Nephron (organoid): ENCODE results near the gene SIX1.

Experiments
- H3K27ac Mint-ChIP-seq, 3 experiments: 2 replicates each; pipeline ENCODE4 v1.8.0; 2020; ENCODE audit warnings: mixed read lengths in 3 of 3, mild to moderate bottlenecking in 2 of 3, moderate library complexity in 1 of 3
- H3K27me3 Mint-ChIP-seq: 2 replicates; pipeline ENCODE4 v1.8.0; 2021; ENCODE audit warnings: low read depth, mild to moderate bottlenecking, moderate library complexity, mixed read lengths
- H3K36me3 Mint-ChIP-seq: 2 replicates; pipeline ENCODE4 v1.8.0; 2020; ENCODE audit warnings: low read depth, mixed read lengths
- H3K4me1 Mint-ChIP-seq: 2 replicates; pipeline ENCODE4 v1.8.0; 2020; ENCODE audit warnings: mixed read lengths
- H3K4me3 Mint-ChIP-seq, 3 experiments: 2 replicates each; pipeline ENCODE4 v1.8.0; 2020; ENCODE audit warnings: mild to moderate bottlenecking in 3 of 3, mixed read lengths in 3 of 3, moderate library complexity in 2 of 3
- H3K9me3 Mint-ChIP-seq: 2 replicates; pipeline ENCODE4 v1.8.0; 2020; ENCODE audit warnings: mixed read lengths
- TF ChIP-seq, protein P1 (sequence below), 3 experiments: fragments of 200-600 bp; sonication (generic); IDR thresholded peaks; one replicate each; pipeline ENCODE4 v1.5.0; 2021; ENCODE audit warnings: antibody characterized with exemption in 3 of 3; ENCODE audit not compliant: unreplicated experiment in 3 of 3

The SIX1 gene

DNA sequence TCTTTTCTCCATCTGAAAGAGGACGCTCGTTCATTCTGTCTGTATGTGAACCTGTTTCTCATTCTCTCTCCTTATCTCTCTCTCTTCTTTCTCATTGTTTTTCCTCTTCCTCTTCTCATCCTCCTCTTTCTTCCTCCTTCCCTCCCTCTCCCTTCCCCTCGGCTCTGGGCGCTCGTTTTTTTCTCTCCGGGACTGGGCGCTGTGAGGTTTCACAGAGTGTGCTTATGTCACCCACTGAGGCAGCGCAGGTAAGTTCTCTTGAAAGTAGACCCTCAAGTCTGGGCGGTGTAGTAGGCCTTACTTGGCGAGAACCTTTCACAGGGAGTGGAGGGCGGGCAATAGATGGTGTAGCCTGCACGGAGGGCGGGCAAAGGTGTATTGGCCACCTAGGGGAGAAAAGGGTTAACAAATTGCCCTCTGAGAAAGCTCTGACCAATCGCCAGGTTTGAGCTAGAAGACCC lies 4.5 kb upstream of the SIX1 start:
- Mint-ChIP-seq H3K4me3 (peak overlapping the region; percentile 85 to 90 (median 86)), H3K27me3 (peaks cover 99% of the 10 kb centered on the region), H3K36me3 (no peaks in the 10 kb centered on the region), H3K27ac (peak overlapping the region; percentile 88 to 92 (median 90)), H3K4me1 (peaks cover 53% of the 10 kb centered on the region), H3K9me3 (no peaks in the 10 kb centered on the region)
- TF ChIP-seq, protein P1, sequence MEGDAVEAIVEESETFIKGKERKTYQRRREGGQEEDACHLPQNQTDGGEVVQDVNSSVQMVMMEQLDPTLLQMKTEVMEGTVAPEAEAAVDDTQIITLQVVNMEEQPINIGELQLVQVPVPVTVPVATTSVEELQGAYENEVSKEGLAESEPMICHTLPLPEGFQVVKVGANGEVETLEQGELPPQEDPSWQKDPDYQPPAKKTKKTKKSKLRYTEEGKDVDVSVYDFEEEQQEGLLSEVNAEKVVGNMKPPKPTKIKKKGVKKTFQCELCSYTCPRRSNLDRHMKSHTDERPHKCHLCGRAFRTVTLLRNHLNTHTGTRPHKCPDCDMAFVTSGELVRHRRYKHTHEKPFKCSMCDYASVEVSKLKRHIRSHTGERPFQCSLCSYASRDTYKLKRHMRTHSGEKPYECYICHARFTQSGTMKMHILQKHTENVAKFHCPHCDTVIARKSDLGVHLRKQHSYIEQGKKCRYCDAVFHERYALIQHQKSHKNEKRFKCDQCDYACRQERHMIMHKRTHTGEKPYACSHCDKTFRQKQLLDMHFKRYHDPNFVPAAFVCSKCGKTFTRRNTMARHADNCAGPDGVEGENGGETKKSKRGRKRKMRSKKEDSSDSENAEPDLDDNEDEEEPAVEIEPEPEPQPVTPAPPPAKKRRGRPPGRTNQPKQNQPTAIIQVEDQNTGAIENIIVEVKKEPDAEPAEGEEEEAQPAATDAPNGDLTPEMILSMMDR (IDR thresholded peaks at IDR 0.05; ENCODE audit: unreplicated experiment in 3 of 3): no peak

DNA sequence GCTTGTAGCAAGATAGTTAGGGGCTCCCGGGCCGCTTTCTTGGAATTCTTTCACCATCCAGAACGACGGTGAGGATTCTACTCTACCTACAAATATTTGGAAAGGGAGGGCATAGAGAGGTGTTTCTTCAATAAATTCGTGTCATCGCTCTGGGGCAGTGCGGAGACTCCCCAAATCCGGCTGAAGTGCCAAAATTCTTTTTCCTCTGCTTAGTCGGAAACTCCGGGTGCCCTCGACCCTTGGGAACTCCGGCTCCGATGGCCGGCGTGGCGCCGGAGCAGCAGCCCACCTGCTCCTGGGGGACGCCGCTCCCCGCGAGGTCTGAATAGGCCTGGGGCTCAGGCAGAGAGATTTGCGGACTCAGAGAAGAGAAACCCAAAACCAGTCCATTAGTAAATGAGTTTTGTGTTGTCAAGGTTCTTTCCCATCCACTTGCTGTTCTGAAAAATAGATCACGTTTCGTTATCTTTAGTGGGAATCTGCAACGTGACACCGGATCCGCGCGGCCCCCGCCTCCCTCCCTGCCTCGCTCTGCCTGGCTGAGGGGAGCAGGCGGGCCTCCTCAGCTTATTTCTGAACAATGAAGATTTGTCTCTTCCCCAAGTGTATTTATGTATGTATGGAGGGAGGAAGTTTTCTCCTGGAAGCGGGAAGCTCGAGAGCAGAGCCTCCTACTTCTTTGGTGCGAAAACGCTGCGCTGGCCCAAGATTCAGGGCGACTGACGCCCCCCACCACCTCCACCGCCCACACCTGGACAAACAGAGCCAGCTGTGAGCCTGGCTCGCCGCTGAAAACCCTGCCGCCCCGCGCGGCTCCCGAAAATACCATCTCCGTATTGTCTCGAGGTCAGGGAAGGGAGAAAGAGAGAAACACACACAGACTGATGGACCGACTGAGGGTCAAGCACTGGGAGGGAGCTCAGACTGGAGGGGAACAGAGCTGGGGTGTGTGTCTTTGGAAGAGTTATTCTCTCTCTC lies 3.7 kb upstream of the SIX1 start:
- Mint-ChIP-seq H3K27me3 (peaks cover 98% of the 10 kb centered on the region), H3K36me3 (peaks cover 3% of the 10 kb centered on the region), H3K9me3 (no peaks in the 10 kb centered on the region), H3K27ac (peak overlapping the region; percentile 88 to 92 (median 90)), H3K4me1 (peaks cover 48% of the 10 kb centered on the region), H3K4me3 (peak overlapping the region; percentile 85 to 90 (median 86))
- TF ChIP-seq, protein P1 (IDR thresholded peaks at IDR 0.05; ENCODE audit: unreplicated experiment in 3 of 3): no peak

DNA sequence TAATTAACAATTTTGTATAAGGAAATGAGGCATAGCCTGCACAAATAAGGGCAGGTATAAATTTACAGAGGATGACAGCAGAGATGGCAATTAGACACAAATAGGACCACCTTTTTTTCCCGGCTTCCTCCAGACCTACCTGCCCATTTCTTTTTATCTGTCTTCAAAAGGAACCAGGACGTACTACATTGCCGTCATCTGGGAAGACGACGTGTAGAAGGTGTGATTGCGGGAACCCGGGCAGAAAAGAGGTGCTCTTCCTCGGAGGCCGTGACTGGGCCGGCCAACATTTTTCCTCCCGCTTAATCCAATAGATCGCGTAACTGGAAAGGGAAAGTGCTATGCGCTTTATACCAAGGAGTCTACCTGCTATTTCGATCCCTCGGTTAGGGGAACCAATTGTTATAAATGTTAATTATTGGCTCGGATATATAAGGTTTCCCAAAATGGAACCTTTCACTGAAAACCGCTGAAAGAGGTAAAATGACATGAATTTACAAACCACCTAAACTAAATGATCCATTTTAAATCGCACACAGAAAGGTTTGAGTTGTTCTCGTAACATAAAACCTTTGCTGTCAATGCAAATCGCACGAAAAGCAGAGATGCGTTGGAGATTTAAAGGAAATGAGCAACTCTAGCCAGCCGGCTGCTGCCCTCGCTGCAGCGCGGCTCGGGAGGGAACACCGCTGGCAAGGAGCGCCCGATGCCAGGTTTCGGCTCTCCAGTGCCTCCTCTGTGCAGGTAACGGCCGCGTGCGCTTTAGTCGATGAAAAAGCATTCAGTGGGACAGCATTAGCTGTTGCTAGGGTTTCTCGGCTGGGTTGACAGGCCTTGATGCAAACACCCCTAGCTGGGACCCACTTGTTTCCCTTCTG lies 2.8 kb upstream of the SIX1 start:
- Mint-ChIP-seq H3K4me1 (peaks cover 44% of the 10 kb centered on the region), H3K27me3 (peaks cover 98% of the 10 kb centered on the region), H3K27ac (peak overlapping the region; percentile 30 to 92 (median 74))

DNA sequence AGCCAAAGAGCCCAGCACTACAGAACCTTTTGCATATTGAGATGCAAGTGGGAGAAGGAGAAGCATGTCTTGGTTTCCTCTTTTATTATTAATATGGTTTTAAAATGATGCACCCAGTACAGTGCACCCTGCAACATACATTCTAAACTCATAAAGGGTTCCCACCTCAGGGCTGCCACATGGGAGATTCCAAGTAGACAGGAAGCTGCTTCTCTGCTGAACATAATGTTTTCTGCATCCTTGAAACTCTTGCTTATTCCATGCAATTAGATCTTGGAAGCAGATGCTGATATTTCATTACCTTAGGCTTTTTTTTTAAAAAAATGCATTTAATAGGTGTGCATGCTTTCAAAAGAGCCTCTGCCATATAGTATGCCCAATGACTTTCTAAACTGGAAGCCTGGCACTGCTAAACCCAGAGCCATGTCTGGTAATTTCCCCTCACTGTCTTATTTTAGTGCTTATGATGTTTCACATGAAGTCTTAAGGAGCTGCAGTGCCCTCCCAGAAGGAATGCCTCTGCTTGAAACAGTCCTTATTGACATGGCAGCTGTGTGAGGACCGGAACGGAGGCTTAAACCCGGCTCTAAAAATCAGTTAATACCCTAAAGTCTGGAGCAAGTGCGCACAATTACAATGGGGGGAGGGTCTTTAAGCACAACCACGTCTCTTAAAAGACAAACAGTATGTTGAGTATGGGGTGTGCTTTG lies 2.0 kb upstream of the SIX1 start:
- Mint-ChIP-seq H3K4me1 (peaks cover 43% of the 10 kb centered on the region), H3K27me3 (peaks cover 99% of the 10 kb centered on the region), H3K9me3 (no peaks in the 10 kb centered on the region), H3K36me3 (peaks cover 8% of the 10 kb centered on the region), H3K4me3 (peak overlapping the region; percentile 85 to 90 (median 90)), H3K27ac (peak overlapping the region; percentile 30 to 92 (median 74))
- TF ChIP-seq, protein P1 (IDR thresholded peaks at IDR 0.05; ENCODE audit: unreplicated experiment in 3 of 3): no peak

More for the DNA sequence above, 2.8 kb upstream of the SIX1 start:
- peak overlapping the region; percentile 85 to 90 (median 86) for H3K4me3 Mint-ChIP-seq
- no peaks in the 10 kb centered on the region for H3K9me3 Mint-ChIP-seq
- TF ChIP-seq, protein P1 (IDR thresholded peaks at IDR 0.05; ENCODE audit: unreplicated experiment in 3 of 3): no peak
- peaks cover 4% of the 10 kb centered on the region for H3K36me3 Mint-ChIP-seq

DNA sequence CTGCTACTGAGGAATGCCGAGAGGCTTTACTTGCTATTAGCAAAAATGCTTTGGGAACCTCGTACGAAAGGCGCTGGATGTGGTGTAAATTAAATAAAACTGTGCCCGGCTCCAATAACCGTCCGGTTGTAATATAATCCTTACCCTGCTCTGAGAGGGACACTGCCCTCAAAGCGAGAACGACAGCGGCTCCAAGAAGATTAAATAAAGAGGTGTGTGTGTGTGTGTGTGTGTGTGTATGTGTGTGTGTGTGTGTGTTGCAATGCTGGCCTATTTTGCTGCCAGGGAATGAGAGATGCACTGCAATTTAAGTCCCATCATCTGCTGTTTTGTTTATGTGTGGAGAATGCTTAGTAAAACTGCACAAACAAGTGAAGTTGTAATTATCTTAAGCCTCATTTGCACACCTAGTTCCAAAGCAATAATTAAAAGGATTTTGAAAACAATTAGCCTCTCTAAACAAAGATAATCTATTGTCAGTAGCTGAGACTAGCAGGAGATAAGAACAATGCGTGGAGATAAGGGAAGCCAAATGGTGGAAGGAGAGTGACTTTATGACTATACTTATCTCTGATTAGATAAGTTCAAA lies 1.2 kb upstream of the SIX1 start:
- peak overlapping the region; percentile 88 to 90 (median 90) for H3K4me3 Mint-ChIP-seq
- peak overlapping the region; percentile 66 to 74 (median 72) for H3K27ac Mint-ChIP-seq
- TF ChIP-seq, protein P1 (IDR thresholded peaks at IDR 0.05; ENCODE audit: unreplicated experiment in 3 of 3): no peak
- H3K9me3 Mint-ChIP-seq: no peaks in the 10 kb centered on the region
- peaks cover 99% of the 10 kb centered on the region for H3K27me3 Mint-ChIP-seq
- H3K36me3 Mint-ChIP-seq: peaks cover 13% of the 10 kb centered on the region
- peaks cover 42% of the 10 kb centered on the region for H3K4me1 Mint-ChIP-seq
